K562 (cell line): ENCODE data around the gene DAG1.

Experiments
- E2F6 ChIP-seq, 2 experiments: IDR thresholded peaks; 2 replicates each; pipeline ENCODE4 v1.6.1; 2011; ENCODE audit warnings: borderline replicate concordance in 1 of 2, control low read depth in 1 of 2, low read depth in 1 of 2, low read length in 1 of 2, mild to moderate bottlenecking in 1 of 2, mixed read lengths in 1 of 2, moderate library complexity in 1 of 2; ENCODE audit not compliant: insufficient read depth in 1 of 2, insufficient read length in 1 of 2, poor library complexity in 1 of 2, severe bottlenecking in 1 of 2; ENCODE audit errors: extremely low read depth in 1 of 2
- MXI1 ChIP-seq: IDR thresholded peaks from 2 replicates; pipeline ENCODE4 v1.6.1; 2011; ENCODE audit warnings: low read depth, mild to moderate bottlenecking, improper control_type of control experiment, low read length
- RREB1 ChIP-seq: fragments of 250-450 bp; sonication (Bioruptor Pico); IDR thresholded peaks from 2 replicates; pipeline ENCODE4 v1.4.0; 2020
- THAP7 ChIP-seq: fragments of 250-450 bp; sonication (Bioruptor Pico); IDR thresholded peaks from 2 replicates; pipeline ENCODE4 v1.5.0; 2021
- TF ChIP-seq, protein P1 (sequence below): fragments of 450-650 bp; IDR thresholded peaks from 2 replicates; pipeline ENCODE4 v1.6.1; 2016; ENCODE audit warnings: missing biosample characterization, missing genetic modification characterization
- TF ChIP-seq, protein P2 (sequence below), 3 experiments: IDR thresholded peaks in 2 of 3; conservative IDR thresholded peaks in 1 of 3; 2 replicates each; pipeline ENCODE4 v1.5.1; 2011 to 2012; ENCODE audit warnings: low read length in 3 of 3, mild to moderate bottlenecking in 3 of 3, control low read depth in 2 of 3, improper control_type of control experiment in 1 of 3, inconsistent platforms in 1 of 3, low read depth in 1 of 3, mixed read lengths in 1 of 3, moderate library complexity in 1 of 3; ENCODE audit not compliant: insufficient read depth in 2 of 3

DNA sequence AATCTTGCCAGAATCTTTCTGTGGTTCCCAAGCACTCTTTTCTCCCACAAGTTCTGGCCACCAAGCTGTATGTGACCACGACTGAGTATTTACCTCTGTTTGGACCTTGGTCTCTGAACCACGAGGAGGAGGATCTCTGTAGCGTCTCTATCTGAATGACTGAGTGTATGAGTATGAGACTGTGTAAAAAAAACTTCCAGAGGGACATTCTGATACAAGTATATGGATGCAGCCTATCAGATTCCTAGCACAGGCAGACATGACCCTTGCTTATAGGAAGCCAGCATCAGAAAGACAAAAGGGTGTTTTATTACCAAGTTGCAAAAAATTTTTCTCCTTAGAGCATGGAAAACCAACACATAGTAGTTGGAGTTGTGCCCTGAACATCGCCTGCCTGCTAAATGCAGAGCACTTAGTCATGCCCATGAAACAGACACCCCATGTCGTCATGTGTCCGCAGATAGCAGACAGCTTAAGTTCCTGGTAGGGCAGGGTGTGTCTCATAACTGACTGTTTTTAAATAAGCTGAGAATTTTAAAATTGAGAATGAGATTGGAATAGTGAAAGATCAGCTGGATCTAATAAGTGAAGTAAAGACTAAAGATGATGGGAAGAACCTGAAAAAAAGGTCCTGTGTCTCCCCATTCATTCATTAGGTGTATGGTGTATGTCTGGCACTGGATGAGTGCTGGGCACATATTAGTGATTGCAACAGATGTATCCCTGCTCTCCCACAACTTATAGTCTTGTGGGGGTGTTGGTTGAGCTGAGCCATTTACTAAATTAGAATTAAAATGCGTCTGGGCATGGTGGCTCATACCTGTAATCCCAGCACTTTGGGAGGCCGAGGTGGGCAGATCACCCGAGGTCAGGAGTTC is 30.9 kb downstream of the DAG1 start:
- TF ChIP-seq THAP7 (CRISPR knock-in tag) (no peak), E2F6 (IDR thresholded peaks at IDR 0.05; ENCODE audit: borderline replicate concordance in 1 of 2, extremely low read depth in 1 of 2, insufficient read depth in 1 of 2, insufficient read length in 1 of 2, low read depth in 1 of 2, low read length in 1 of 2, poor library complexity in 1 of 2, severe bottlenecking in 1 of 2) (no peak), MXI1 (no peak), RREB1 (no peak)
- TF ChIP-seq, protein P1, sequence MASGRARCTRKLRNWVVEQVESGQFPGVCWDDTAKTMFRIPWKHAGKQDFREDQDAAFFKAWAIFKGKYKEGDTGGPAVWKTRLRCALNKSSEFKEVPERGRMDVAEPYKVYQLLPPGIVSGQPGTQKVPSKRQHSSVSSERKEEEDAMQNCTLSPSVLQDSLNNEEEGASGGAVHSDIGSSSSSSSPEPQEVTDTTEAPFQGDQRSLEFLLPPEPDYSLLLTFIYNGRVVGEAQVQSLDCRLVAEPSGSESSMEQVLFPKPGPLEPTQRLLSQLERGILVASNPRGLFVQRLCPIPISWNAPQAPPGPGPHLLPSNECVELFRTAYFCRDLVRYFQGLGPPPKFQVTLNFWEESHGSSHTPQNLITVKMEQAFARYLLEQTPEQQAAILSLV (tag): no peak
- TF ChIP-seq, protein P2, sequence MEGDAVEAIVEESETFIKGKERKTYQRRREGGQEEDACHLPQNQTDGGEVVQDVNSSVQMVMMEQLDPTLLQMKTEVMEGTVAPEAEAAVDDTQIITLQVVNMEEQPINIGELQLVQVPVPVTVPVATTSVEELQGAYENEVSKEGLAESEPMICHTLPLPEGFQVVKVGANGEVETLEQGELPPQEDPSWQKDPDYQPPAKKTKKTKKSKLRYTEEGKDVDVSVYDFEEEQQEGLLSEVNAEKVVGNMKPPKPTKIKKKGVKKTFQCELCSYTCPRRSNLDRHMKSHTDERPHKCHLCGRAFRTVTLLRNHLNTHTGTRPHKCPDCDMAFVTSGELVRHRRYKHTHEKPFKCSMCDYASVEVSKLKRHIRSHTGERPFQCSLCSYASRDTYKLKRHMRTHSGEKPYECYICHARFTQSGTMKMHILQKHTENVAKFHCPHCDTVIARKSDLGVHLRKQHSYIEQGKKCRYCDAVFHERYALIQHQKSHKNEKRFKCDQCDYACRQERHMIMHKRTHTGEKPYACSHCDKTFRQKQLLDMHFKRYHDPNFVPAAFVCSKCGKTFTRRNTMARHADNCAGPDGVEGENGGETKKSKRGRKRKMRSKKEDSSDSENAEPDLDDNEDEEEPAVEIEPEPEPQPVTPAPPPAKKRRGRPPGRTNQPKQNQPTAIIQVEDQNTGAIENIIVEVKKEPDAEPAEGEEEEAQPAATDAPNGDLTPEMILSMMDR (IDR thresholded peaks at IDR 0.05 in 2 of 3, conservative IDR thresholded peaks at IDR 0.05 in 1 of 3; ENCODE audit: insufficient read depth in 2 of 3, low read depth in 1 of 3, low read length in 3 of 3): no peak
